H1 (cell line): ENCODE results near the gene TIFAB. TPM values are rescaled to one million over a fixed set of nuclear protein-coding genes. Genes with fewer than 3 reads are reported as not detected.

Experiments used
- CTCF ChIA-PET: fragments of 300-600 bp; sonication (Branson Sonifier 250); formaldehyde crosslinking; loops from one replicate; lab custom pipeline; 2021; ENCODE audit not compliant: partially characterized antibody; lab: Charles Lee
- POLR2A ChIA-PET: fragments of 300-600 bp; sonication (Branson Sonifier 250); formaldehyde crosslinking; loops from one replicate; lab custom pipeline; 2021; ENCODE audit warnings: inconsistent platforms; ENCODE audit not compliant: partially characterized antibody; lab: Charles Lee
- DNase-seq, 2 experiments: peaks; one replicate each; pipeline versions ENCODE4 v3.0.0 to v3.0.0-alpha.2; 2010 to 2022; ENCODE audit warnings: low spot score in 2 of 2, low read depth in 1 of 2, mixed read lengths in 1 of 2
- FAIRE-seq: peaks from 2 replicates; lab custom pipeline; 2011; peaks lifted over from hg19 to GRCh38; lab: Jason Lieb, UNC
- H2AFZ ChIP-seq: 2 replicates; pipeline ENCODE4 v1.8.1; 2012; ENCODE audit warnings: low read length, inconsistent platforms
- H2AK5ac ChIP-seq: 2 replicates; pipeline ENCODE4 v1.6.1; 2013; ENCODE audit warnings: low read depth, low read length
- H2BK120ac ChIP-seq: replicated peaks from 2 replicates; pipeline ENCODE3; 2013; ENCODE audit warnings: low read depth, low read length, inconsistent platforms
- H2BK12ac ChIP-seq: 2 replicates; pipeline ENCODE4 v1.6.1; 2013; ENCODE audit warnings: low read depth, low read length
- H2BK15ac ChIP-seq: 2 replicates; pipeline ENCODE4 v1.6.1; 2013; ENCODE audit warnings: low read length
- H2BK20ac ChIP-seq: 2 replicates; pipeline ENCODE4 v1.6.1; 2013; ENCODE audit warnings: low read length
- H2BK5ac ChIP-seq: 2 replicates; pipeline ENCODE4 v1.6.1; 2013; ENCODE audit warnings: low read depth, low read length
- H3K14ac ChIP-seq: 2 replicates; pipeline ENCODE4 v1.6.1; 2013; ENCODE audit warnings: inconsistent platforms; ENCODE audit not compliant: insufficient read length
- H3K18ac ChIP-seq: 2 replicates; pipeline ENCODE4 v1.6.1; 2013; ENCODE audit warnings: low read length; ENCODE audit errors: extremely low read depth
- H3K23ac ChIP-seq: 2 replicates; pipeline ENCODE4 v1.6.1; 2013; ENCODE audit warnings: inconsistent platforms; ENCODE audit not compliant: insufficient read length
- H3K23me2 ChIP-seq: 2 replicates; pipeline ENCODE4 v1.6.1; 2013; ENCODE audit warnings: low read depth, low read length
- H3K27ac ChIP-seq: 2 replicates; pipeline ENCODE4 v1.6.1; 2011; ENCODE audit warnings: low read depth, low read length, inconsistent platforms
- H3K27me3 ChIP-seq, 4 experiments: replicated peaks in 1 of 4; 1 replicate in 1 of 4; 2 replicates in 3 of 4; pipeline versions ENCODE4 v1.6.1 to v1.8.1; 2011 to 2013; ENCODE audit warnings: low read length in 3 of 4, mild to moderate bottlenecking in 3 of 4, inconsistent platforms in 2 of 4, mixed read lengths in 2 of 4, moderate library complexity in 1 of 4; ENCODE audit not compliant: control insufficient read depth in 3 of 4, insufficient read depth in 3 of 4; ENCODE audit errors: extremely low read depth in 1 of 4
- H3K36me3 ChIP-seq, 4 experiments: 2 replicates each; pipeline versions ENCODE4 v1.6.1 to v1.8.1; 2011 to 2013; ENCODE audit warnings: mild to moderate bottlenecking in 4 of 4, low read length in 3 of 4, moderate library complexity in 2 of 4, control low read depth in 1 of 4, inconsistent platforms in 1 of 4; ENCODE audit not compliant: insufficient read depth in 4 of 4, control insufficient read depth in 2 of 4
- H3K4ac ChIP-seq: replicated peaks from 2 replicates; pipeline ENCODE3; 2013; ENCODE audit warnings: low read length, low read depth, mixed read lengths, inconsistent platforms; ENCODE audit not compliant: insufficient read length
- H3K4me1 ChIP-seq, 4 experiments: replicated peaks in 1 of 4; 1 replicate in 1 of 4; 2 replicates in 3 of 4; pipeline versions ENCODE4 v1.6.1 to v1.8.1; 2011 to 2013; ENCODE audit warnings: low read length in 3 of 4, inconsistent platforms in 2 of 4, mixed read lengths in 1 of 4; ENCODE audit not compliant: insufficient read depth in 4 of 4, control insufficient read depth in 3 of 4
- H3K4me2 ChIP-seq, 2 experiments: 2 replicates each; pipeline versions ENCODE4 v1.6.1 to v1.8.1; 2011 to 2013; ENCODE audit warnings: low read depth in 2 of 2, low read length in 2 of 2, control low read depth in 1 of 2, inconsistent platforms in 1 of 2, mild to moderate bottlenecking in 1 of 2; ENCODE audit not compliant: insufficient read depth in 1 of 2
- H3K4me3 ChIP-seq, 4 experiments: fragments of 200-600, 300-600 bp in 1 of 4; sonication (generic), shearing (Covaris generic), sonication (Bioruptor Twin) in 1 of 4; 2 replicates each; pipeline versions ENCODE4 v1.5.1 to v1.8.1; 2011 to 2016; ENCODE audit warnings: low read length in 4 of 4, low read depth in 3 of 4, control low read depth in 2 of 4, inconsistent platforms in 2 of 4, mild to moderate bottlenecking in 2 of 4, mixed read lengths in 1 of 4, moderate library complexity in 1 of 4; ENCODE audit not compliant: insufficient read depth in 2 of 4; ENCODE audit errors: extremely low read depth in 1 of 4
- H3K56ac ChIP-seq: replicated peaks from 2 replicates; pipeline ENCODE3; 2013; ENCODE audit warnings: low read depth, mild to moderate bottlenecking, mixed read lengths, low read length, inconsistent platforms; ENCODE audit not compliant: insufficient read length
- H3K79me1 ChIP-seq: 2 replicates; pipeline ENCODE4 v1.6.1; 2013; ENCODE audit warnings: low read depth, low read length, control low read depth
- H3K79me2 ChIP-seq, 2 experiments: 2 replicates each; pipeline versions ENCODE4 v1.6.1 to v1.8.1; 2012 to 2013; ENCODE audit warnings: low read length in 2 of 2, mild to moderate bottlenecking in 2 of 2, inconsistent platforms in 1 of 2; ENCODE audit not compliant: insufficient read depth in 2 of 2, control insufficient read depth in 1 of 2
- H3K9ac ChIP-seq, 4 experiments: replicated peaks in 1 of 4; 1 replicate in 1 of 4; 2 replicates in 3 of 4; pipeline versions ENCODE4 v1.6.1 to v1.8.1; 2011 to 2013; ENCODE audit warnings: low read depth in 3 of 4, low read length in 3 of 4, control low read depth in 2 of 4, mild to moderate bottlenecking in 2 of 4, moderate library complexity in 2 of 4, inconsistent platforms in 1 of 4; ENCODE audit errors: extremely low read depth in 1 of 4
- H3K9me3 ChIP-seq, 2 experiments: 2 replicates each; pipeline versions ENCODE4 v1.6.1 to v1.8.1; 2012 to 2013; ENCODE audit warnings: mild to moderate bottlenecking in 2 of 2, moderate library complexity in 2 of 2, control low read depth in 1 of 2, inconsistent platforms in 1 of 2, low read depth in 1 of 2, low read length in 1 of 2, mixed read lengths in 1 of 2; ENCODE audit not compliant: insufficient read depth in 2 of 2
- H4K20me1 ChIP-seq, 2 experiments: replicated peaks in 1 of 2; 2 replicates each; pipeline versions ENCODE3 to v1.8.1; 2011 to 2013; ENCODE audit warnings: inconsistent platforms in 2 of 2, low read length in 2 of 2, mild to moderate bottlenecking in 1 of 2; ENCODE audit not compliant: insufficient read depth in 2 of 2, control insufficient read depth in 1 of 2
- H4K5ac ChIP-seq: 2 replicates; pipeline ENCODE4 v1.6.1; 2013; ENCODE audit warnings: low read length, low read depth, mixed read lengths, inconsistent platforms; ENCODE audit not compliant: insufficient read length
- H4K8ac ChIP-seq: 2 replicates; pipeline ENCODE4 v1.8.0; 2013; ENCODE audit warnings: mild to moderate bottlenecking, moderate library complexity, low read length, inconsistent platforms; ENCODE audit not compliant: insufficient read depth; ENCODE audit errors: extremely low read depth
- H4K91ac ChIP-seq: replicated peaks from 2 replicates; pipeline ENCODE3; 2013; ENCODE audit warnings: low read length, mixed read lengths, inconsistent platforms; ENCODE audit not compliant: insufficient read length
- CBX8 ChIP-seq: fragments of 300-800, 300-1000 bp; sonication (generic); IDR thresholded peaks from 2 replicates; pipeline ENCODE4 v1.7.1; 2016; ENCODE audit warnings: low read depth, low read length, borderline replicate concordance
- KDM4A ChIP-seq: IDR thresholded peaks from one replicate; pipeline ENCODE4 v1.7.1; 2012; ENCODE audit warnings: low read depth, mild to moderate bottlenecking, moderate library complexity, low read length, inconsistent platforms; ENCODE audit not compliant: severe bottlenecking
- NRF1 ChIP-seq: IDR thresholded peaks from 2 replicates; pipeline ENCODE4 v1.6.1; 2011; ENCODE audit warnings: mild to moderate bottlenecking, low read depth, low read length, improper control_type of control experiment
- WGBS, 2 experiments: shearing (Covaris generic) in 1 of 2; methylation state at CpG; one replicate each; pipeline versions ENCODE4 v1.1.6 to v1.1.7; 2013 to 2015; ENCODE audit warnings: low lambda C conversion rate in 2 of 2, mixed read lengths in 2 of 2, inconsistent platforms in 1 of 2, low coverage in 1 of 2, missing lambda C conversion rate in 1 of 2; ENCODE audit not compliant: insufficient replicate concordance in 2 of 2, insufficient coverage in 1 of 2, insufficient read length in 1 of 2; ENCODE audit errors: extremely low coverage in 1 of 2, missing lambda C conversion rate in 1 of 2; 5-methylcytosine and 5-hydroxymethylcytosine counted together
- polyA plus RNA-seq, 7 experiments: library from polyadenylated mRNA; depleted of rRNA in 3 of 7; stranded (reverse) in 5 of 7; unstranded in 2 of 7; fragments of >200 nt in 5 of 7; fragments of 200-250 nt in 2 of 7; gene quantifications; 1 replicate in 5 of 7; 2 replicates in 1 of 7; 4 replicates in 1 of 7; pipeline versions ENCODE4 v1.2.1 to v1.2.3, GENCODE V29; 2011 to 2013; ENCODE audit warnings: missing spikeins in 2 of 7, mixed read lengths in 2 of 7
- total RNA-seq: library from RNA; stranded (reverse); fragmentation: NEBNext Ultra II Directional; extraction: Animal tissue kit (Norgen Biotek cat#: 25700); gene quantifications from 2 replicates; pipeline ENCODE4 v1.2.1, GENCODE V29; 2021
- TF ChIP-seq, protein P1 (sequence below): IDR thresholded peaks from 2 replicates; pipeline ENCODE4 v1.6.1; 2012; ENCODE audit warnings: inconsistent platforms

The TIFAB gene
- total and polyA plus RNA-seq, 2 of the 8 experiments (the other 6 are each of a cell fraction or from before 2014, with no cell fraction given) = not detected

DNA sequence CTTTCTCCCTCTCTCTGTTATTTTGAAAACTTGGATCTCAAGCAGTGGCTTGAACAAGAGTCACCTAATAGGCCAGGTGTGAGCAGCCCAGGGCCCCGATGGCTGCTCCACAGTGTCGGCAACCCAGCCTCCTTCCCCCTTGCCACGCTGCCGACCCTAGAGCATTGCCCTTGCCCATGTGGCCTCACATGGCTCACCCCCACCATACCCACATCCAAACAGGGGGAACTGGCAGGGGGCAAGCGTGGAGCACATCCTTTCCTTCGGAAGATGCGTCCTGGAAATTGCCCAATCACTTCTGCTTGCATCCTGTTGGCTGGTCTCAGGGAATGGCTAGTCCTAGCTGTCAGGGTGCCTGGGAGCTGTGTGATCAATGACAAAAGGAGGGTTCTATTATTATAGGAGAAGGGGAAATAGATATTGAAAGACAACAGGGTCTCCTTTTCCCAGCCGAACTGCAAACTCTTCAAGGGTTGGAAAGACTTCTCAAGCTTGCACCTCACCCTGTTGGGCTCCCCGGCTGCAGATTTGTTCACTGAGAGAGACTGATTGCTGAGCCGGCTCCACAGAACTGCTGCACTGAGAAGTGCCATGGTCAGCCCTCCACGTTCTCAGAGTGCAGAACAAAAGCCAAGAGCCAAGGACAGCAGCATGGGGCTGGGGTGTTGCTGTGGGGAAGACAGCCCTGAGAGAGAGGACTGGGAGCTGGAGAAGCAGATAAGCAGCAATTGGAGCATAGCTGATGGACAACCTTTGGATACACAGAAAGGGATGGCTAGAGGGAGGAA is 8.3 kb upstream of the TIFAB start:
- WGBS, 2 experiments = 75% methylated on average over 11 of the region's 11 CpGs; no CpG with 5 or more reads in 1 of the 2 experiments
- Histone ChIP-seq H3K18ac (no peak overlapping the region), H2BK15ac (no peak overlapping the region), H3K27me3 (peaks cover 18 to 43% (median 30%) of the 10 kb centered on the region in 4 experiments), H3K4me1 (no peaks in the 10 kb centered on the region; a peak in 1 of 7 replicates), H2AFZ (no peak overlapping the region), H2BK120ac (no peak overlapping the region), H3K9me3 (no peaks in the 10 kb centered on the region), H3K23ac (no peak overlapping the region), H3K4ac (no peak overlapping the region), H3K23me2 (no peaks in the 10 kb centered on the region), H3K79me1 (no peaks in the 10 kb centered on the region), H2BK5ac (no peak overlapping the region), H4K5ac (no peak overlapping the region), H3K27ac (no peak overlapping the region), H2BK20ac (no peak overlapping the region), H3K4me2 (no peak overlapping the region), H3K56ac (no peak overlapping the region), H3K9ac (no peak overlapping the region), H4K8ac (no peak overlapping the region), H3K14ac (no peak overlapping the region), H2BK12ac (no peak overlapping the region), H3K36me3 (no peaks in the 10 kb centered on the region), H4K91ac (no peak overlapping the region), H2AK5ac (no peak overlapping the region), H3K4me3 (no peak overlapping the region), H4K20me1 (peaks cover 0 to 3% of the 10 kb centered on the region in 2 experiments), H3K79me2 (no peaks in the 10 kb centered on the region)
- ChIA-PET CTCF (interaction anchor here (0.7 to 21.6 kb wide), 15 partner anchors 15 to 431 kb away, joined by 3 to 778 read pairs (median 8); partner anchors contain the start of genes DCANP1 and TIFAB), POLR2A (no interaction called here)
- FAIRE-seq (no peak), DNase-seq (no peak)
- TF ChIP-seq, protein P1, sequence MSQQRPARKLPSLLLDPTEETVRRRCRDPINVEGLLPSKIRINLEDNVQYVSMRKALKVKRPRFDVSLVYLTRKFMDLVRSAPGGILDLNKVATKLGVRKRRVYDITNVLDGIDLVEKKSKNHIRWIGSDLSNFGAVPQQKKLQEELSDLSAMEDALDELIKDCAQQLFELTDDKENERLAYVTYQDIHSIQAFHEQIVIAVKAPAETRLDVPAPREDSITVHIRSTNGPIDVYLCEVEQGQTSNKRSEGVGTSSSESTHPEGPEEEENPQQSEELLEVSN = no peak
- TF ChIP-seq KDM4A (no peak), CBX8 (no peak), NRF1 (no peak)
